Measurements from ENCODE around the gene WDR90. TPM values are rescaled to one million over a fixed set of nuclear protein-coding genes. Genes with fewer than 3 reads are reported as not detected.

Gene WDR90
- total and polyA plus RNA-seq, 8 donors, result 14.7 to 91.3 (median 22.3) TPM

DNA sequence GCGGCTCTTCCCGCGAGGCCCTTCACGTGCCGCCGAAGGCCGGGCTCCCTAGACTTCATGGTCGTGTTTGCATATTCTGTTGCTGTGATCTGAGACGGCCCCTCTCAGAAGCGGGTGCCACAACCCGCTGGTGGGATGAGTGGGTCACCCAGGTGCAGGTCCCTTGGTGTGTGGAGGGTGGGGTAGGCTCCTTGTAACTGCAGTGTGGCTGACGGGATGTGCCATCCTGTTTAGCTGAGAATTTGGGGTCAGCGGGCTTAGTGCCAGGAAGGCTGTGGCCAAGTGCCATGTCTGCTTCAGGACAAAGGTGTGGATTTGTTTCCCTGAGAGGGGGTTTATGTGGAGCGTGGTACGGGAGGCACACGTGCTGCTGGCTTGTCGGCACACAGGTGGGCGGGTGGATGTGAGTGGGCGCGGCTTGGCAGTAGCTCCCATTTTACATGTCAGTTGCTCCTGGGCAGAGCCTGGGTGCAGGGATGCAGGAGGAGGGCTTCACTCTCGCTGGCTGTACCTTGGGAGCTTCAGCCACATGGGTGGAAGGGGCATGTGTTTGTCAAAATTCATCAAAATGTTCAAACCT, 27.5 kb upstream of the WDR90 start:
- H3K27ac ChIP-seq, result no peak overlapping the region
- intact Hi-C loops (cut with DNase I), result no loop called here
- no peaks in the 10 kb centered on the region for H3K4me1 ChIP-seq
- H3K9me3 ChIP-seq, result no peaks in the 10 kb centered on the region
- 81 to 85% methylated on average over 21 of the region's 21 CpGs for WGBS, 2 donors
- H3K27me3 ChIP-seq, result no peaks in the 10 kb centered on the region
- H3K36me3 ChIP-seq, result peaks cover 0 to 22% (median 6%) of the 10 kb centered on the region in 3 donors
- no peak overlapping the region for H3K4me3 ChIP-seq
- TF ChIP-seq, protein P1, sequence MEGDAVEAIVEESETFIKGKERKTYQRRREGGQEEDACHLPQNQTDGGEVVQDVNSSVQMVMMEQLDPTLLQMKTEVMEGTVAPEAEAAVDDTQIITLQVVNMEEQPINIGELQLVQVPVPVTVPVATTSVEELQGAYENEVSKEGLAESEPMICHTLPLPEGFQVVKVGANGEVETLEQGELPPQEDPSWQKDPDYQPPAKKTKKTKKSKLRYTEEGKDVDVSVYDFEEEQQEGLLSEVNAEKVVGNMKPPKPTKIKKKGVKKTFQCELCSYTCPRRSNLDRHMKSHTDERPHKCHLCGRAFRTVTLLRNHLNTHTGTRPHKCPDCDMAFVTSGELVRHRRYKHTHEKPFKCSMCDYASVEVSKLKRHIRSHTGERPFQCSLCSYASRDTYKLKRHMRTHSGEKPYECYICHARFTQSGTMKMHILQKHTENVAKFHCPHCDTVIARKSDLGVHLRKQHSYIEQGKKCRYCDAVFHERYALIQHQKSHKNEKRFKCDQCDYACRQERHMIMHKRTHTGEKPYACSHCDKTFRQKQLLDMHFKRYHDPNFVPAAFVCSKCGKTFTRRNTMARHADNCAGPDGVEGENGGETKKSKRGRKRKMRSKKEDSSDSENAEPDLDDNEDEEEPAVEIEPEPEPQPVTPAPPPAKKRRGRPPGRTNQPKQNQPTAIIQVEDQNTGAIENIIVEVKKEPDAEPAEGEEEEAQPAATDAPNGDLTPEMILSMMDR (IDR thresholded peaks at IDR 0.05), result no peak
- FAIRE-seq, result no peak
- peak in 1 of 4 donors; percentile 7 for ATAC-seq
- DNase-seq, result no peak

DNA sequence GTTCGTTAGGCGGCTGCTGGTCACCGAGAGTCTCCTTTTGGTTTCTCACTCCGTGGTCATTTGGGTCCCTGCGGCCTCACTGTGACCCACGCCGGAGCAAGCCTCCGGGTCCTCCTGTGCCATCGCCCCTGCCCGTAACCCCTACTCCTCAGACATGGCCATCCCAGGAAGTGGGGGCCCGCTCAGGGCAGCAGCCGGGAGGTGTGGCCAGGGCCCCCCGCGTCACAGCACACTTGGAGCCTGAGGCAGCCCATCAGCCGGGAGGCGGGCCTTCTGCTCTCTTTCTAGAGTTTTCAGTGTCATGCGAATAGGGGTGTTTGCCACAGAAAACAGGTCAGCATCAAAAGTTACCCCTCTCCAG, 26.3 kb upstream of the WDR90 start:
- ATAC-seq (no peak), FAIRE-seq (no peak), DNase-seq (peak in 1 of 6 donors; percentile 47)
- Histone ChIP-seq H3K27ac (no peak overlapping the region), H3K27me3 (no peaks in the 10 kb centered on the region), H3K4me3 (no peak overlapping the region), H3K9me3 (no peaks in the 10 kb centered on the region), H3K4me1 (no peaks in the 10 kb centered on the region), H3K36me3 (peaks cover 0 to 28% (median 7%) of the 10 kb centered on the region in 3 donors)
- 94 to 97% methylated on average over 17 of the region's 17 CpGs for WGBS, 2 donors
- intact Hi-C loops (cut with DNase I), result no loop called here
- TF ChIP-seq, protein P1 (IDR thresholded peaks at IDR 0.05), result no peak

DNA sequence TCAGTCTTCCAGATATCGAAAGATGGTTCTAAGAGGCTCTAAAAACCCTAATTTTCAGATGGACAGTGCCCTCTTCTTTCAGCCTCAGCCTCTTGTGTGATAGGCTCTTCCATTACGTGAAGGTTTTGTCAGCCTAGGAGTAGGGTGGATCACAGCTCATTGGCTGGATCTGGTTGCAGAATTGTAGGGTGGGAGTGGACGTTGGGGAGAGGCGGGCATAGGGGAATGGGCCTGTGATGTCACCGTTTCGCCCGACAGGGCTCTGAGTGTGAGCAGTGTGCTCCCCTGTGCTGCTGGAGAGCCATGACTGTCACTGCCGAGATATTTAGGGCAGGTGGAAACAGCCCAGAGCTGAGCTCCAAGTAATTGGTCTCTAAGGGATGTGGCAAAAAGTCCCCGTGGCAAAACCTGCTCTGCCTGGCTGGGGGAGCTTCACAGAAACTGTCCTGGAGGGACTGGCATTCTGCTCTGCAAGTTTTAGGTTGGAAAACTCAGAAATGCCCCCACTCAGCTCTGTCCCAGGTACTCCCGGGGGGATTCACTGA, 24.6 kb upstream of the WDR90 start:
- Histone ChIP-seq H3K4me3 (no peak overlapping the region), H3K4me1 (no peaks in the 10 kb centered on the region), H3K9me3 (no peaks in the 10 kb centered on the region), H3K27ac (no peak overlapping the region), H3K36me3 (peaks cover 0 to 35% (median 11%) of the 10 kb centered on the region in 3 donors), H3K27me3 (no peaks in the 10 kb centered on the region)
- FAIRE-seq (no peak), ATAC-seq (no peak), DNase-seq (no peak)
- WGBS, 2 donors, result 85 to 89% methylated on average over 10 of the region's 10 CpGs
- TF ChIP-seq, protein P1 (IDR thresholded peaks at IDR 0.05), result no peak
- intact Hi-C loops (cut with DNase I), result no loop called here

DNA sequence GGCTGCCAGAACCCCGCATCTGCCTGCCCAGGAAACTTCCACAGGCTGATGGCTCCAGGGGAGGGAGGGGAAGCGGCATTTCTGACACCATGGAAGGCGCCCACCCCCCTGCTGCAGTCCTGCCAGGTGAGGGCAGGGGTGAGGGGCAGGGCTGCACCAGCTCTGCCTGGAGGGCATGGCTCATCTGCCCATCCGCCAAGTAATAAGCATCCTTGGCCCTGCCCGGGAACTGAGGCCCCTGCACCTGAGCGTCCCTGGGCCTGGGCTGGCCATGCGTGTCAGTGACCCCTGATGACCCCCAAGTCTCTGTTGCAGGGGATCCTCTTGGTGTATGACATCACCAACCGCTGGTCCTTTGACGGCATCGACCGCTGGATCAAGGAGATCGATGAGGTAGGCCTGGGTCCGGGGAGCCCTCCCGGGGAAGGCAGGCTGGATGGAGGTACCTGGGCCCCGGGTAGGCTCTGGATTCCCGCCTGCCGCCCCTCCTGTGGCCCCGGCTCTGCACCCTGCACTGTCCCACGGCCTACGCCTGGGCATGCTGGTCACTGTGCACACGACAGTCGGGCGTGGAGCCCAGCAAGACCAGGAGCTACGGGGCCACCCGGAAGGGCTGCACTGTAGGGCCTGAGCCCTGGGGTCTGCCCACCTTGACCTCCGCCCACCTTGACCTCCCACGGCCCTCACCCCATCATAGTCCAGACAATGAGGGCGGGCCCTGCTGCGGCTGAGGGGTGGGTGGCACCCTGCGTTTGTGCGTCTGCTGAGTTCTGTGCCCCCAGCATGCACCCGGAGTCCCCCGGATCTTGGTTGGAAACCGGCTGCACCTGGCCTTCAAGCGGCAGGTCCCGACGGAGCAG, 23.8 kb upstream of the WDR90 start:
- intact Hi-C loops (cut with DNase I), result no loop called here
- WGBS, 2 donors, result 94% methylated on average over 35 to 37 of the region's 37 CpGs
- ATAC-seq, result no peak
- Histone ChIP-seq H3K27me3 (no peaks in the 10 kb centered on the region), H3K9me3 (no peaks in the 10 kb centered on the region), H3K27ac (no peak overlapping the region), H3K36me3 (peaks cover 0 to 35% (median 11%) of the 10 kb centered on the region in 3 donors), H3K4me1 (no peaks in the 10 kb centered on the region), H3K4me3 (no peak overlapping the region)
- DNase-seq, result peak in 1 of 6 donors; percentile 75
- TF ChIP-seq, protein P1 (IDR thresholded peaks at IDR 0.05), result no peak
- FAIRE-seq, result no peak
